ENCODE measurements around the gene CPN1.

Gene CPN1

DNA sequence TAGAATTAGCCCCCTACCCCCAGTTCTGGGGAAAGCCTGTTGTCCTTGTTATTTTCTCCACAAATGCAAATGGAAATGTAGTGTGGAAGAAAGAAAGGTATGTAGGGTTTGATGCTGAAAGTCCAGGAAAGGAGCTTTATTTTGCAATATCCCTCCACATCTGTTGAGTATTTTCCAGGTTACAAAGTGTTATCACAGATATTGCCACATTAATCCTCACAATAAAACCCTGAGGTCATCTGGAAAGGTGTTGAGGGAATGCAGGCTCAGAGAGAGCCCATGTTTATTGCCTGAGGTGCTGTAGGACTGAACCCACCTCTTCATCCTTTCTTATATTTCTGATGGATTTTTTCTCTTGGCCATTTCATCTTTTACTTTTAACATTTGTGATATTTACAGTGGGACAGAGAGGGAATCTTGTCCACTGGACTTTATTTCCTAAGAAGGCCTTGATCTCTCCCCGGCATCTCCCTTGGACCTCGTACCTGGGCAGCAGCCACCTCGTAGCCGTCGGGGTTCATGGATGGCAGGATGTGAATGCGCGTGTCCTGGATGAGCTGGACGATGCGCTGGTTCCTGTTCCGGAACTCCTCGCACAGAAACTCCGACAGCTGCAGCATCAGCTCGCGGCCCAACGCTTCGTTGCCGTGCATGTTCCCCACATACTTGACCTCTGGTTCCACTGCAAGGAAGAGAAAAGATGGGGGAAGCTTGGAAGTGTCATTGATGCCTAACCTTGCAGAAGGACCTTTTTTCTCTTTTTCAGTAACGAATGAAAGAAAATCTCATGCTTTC lies 6.0 kb downstream of the CPN1 start:
- no peak for DNase-seq

DNA sequence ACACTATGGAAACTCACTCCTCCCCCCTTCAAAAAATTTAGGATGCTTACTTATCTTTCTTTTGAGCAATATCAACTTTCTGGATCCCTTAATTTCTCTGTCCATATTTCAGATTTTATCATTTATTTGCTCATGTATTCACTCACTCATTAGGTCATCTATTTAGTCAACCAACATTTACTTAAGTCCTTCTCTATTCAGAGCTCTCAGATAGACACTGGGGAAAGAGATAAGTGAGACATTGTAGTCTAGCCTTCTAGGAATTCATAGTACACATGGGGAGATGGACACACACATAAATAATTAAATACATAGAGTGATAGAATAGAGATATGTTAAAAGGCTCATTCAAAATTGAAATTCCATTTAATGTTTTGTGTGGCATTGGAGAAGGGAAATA lies 9.2 kb downstream of the CPN1 start:
- no peak for DNase-seq

DNA sequence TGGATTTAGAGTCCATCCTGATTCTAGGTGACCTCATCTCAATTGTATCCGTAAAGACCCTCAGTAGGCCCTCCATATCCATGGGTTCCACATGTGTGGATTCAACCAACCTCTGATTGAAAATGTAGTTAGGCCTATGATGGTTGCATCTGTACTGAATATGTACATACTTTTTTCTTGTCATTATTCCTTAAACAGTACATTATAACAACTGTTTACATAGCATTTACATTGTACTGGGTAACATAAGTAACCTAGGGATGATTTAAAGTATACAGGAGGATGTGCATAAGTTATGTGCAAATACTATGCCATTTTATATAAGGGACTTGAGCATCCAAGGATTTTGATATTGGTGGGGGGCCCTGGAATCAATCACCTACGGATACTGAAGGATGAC lies 10.1 kb downstream of the CPN1 start:
- DNase-seq = no peak

DNA sequence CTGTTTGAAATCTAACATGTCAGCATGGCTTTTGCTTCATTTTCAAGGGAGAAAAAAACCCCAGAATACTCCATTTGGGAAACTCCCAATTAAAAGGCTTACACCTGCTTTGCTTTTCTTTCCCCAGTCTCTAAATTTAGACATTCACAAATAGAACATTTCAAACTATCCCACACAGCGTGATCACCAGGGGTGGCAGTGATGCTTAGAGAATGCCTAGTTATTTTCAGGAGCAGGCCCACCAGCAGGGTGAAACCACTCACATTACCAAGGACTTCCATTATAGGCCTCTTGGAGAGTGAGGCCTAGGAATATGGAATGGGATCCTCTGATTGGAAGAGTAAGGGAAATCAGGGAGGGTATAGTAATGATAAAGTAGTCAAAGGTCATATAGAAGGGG lies 14.2 kb downstream of the CPN1 start:
- DNase-seq = no peak

DNA sequence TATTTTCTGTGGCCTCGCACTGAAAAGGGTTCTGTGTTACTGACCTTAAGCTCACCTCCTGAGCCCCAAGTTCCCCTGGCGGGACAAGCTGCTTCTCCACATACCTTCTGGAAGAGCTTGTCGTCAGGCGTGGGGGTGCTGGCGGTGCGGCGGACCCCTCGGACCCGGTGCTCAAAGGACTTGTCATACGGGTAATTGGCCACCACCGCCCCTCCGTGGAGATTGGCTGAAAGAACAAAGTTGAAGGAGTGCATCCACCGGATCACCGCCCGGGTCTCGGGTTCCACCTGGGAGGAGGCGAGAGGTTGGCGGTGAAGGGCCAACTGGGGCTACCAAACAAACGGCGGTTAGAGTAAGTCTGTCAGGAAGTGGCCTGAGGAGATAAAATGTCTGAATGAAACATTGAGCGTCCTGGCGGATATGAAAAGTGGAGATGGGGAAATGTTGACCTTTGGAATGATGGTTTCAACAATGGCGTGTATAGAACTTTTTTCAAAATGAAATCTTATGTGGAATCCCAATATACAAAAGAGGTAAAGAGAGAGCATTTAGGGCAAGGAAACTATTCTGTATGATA lies 16.5 kb downstream of the CPN1 start:
- DNase-seq = no peak

DNA sequence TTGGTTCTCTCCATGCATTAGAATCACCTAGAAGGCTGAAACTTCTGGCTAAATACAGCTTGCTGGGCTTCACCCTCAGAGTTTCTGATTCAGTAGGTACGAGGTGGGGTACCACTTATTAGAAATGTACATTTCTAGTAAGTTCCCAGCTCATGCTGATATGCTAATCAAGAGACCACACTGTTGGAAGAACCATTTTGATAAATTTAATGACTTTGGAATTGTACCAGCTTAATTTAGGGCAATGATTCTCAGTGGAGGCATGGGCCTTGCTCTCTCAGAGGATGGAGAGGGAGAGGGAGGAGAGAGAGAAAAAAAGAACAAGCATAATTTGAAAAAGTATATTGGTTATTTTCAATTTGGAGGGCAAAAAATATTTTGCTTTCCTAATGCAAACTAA lies 20.3 kb downstream of the CPN1 start:
- DNase-seq = no peak

DNA sequence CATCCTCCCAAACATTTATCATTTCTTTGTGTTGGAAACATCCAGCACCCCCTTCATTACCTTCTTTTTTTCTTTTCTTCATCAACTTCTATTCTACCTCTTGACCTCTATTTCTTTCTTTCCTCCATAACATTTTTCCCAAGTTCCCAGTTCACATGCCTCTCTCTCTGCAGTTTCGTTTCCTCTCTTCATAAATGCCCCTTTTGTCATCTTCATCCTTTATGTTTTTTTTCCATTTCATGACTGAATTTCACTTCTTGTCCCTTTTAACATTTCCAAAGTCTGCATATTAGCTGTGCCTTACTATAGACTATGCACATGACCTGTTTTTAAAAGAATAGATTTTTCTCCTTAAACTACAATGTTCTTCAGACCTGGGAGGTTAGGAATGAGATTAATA lies 23.7 kb downstream of the CPN1 start:
- DNase-seq = no peak

DNA sequence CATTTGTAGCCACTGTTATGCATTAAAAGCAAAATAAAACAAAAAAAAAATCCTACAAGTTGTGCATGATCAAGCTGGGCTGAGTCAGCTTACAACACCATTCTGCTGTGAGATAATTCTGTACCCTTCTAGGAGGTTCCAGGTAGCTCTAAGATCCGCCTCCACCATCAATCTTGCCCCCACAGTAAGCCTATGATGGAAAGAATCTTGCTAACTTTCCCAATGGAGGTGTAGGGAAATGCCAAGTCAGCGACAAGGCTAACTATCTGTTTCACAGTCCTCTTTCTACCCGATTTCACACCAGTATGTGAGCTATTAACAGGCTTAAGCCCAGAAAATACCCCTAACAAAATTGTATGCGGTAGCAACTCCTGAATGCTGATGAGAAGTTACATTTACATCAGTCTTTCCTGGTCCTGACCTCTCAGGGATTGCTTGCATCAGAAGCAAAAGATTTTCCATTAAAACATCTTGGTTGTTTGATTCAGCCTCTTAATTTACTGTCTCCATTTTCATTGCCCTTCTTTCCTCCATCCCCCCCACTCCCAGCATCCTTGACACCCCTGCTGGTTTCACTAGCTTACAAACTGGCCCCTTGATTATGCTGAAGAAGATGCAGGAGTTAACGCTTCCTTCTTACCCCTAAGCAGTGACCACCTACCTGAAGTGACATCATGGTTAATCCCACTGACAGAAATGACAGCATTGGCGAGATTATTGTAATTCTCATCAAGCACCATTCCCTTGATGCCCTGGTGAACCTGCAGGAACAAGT lies 27.8 kb downstream of the CPN1 start:
- no peak for DNase-seq

DNA sequence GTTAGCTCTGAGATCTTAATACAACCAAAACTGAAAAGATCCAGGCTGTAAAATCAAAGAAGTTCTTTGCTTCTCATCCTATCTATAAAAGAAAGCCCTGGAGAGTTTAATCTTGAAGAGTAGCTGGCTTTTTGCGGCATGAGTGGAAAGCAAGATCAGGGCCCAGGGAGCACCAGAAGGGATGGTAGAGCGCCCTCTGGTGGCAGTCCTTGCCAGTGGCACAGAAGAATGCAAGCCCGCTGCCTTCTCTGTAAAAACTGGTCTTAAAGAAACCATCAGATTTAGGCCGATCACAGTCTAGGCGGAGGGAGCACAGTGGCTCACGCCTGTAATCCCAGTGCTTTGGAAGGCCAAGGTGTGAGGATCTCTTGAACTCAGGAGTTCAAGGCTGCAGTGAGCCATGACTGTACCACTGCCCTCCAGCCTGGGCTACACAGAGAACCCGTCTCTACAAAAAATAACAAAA lies 35.6 kb downstream of the CPN1 start:
- DNase-seq = peak; percentile 66

DNA sequence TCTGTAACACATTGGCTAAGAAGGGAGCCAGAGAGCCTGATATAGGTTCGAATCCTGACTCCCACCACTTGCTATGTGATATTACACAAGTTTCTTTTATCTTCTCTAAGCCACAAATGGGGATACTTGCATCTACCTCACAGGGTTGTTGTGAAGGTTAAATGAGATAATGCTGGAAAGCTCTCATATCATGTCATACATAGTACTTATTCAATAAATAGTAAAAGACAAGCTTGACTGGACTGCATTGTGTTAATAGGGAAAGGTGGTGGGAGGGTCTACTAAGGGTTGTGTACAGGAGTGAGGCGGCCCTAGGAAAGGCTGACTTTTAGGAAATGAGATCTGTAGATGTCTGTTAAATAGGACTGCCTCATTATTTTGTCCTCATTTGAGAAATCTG lies 36.1 kb downstream of the CPN1 start:
- no peak for DNase-seq

DNA sequence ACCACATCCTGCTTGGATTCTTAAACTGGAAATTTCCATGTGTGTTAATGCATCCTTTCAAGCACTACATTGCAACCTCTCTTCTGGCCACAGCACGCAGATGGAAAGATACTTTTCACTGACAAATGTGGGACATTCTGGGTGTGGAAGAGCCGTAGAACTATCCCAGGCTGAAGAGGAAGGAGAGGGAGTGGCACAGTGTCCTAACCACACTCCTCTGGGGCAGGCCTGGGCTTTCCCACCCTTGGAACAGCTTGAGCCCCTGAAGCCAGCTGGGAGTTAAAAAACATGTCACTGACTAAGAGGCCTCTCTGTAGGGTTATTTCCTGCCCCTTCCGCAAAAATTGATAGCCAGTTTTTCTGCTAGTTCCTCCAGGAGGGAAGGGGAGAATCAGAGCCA lies 37.9 kb downstream of the CPN1 start:
- no peak for DNase-seq

DNA sequence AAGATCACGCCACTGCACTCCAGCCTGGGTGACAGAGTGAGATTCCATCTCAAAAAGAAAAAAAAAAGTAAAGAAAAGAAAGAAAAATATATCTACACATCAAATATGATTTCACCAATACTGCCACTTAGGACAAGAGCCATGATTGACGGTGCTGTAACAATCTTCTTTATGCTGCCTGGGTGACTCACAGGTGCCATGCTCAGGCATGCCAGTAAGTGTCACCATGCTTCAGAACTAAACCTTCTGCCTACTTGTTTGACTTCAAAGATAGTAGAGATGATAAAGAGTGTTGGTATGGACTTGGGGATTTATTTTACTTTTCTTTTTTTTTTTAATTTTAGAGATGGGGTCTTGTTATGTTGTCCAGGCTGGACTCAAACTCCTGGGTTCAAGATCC lies 38.3 kb downstream of the CPN1 start:
- DNase-seq = no peak

DNA sequence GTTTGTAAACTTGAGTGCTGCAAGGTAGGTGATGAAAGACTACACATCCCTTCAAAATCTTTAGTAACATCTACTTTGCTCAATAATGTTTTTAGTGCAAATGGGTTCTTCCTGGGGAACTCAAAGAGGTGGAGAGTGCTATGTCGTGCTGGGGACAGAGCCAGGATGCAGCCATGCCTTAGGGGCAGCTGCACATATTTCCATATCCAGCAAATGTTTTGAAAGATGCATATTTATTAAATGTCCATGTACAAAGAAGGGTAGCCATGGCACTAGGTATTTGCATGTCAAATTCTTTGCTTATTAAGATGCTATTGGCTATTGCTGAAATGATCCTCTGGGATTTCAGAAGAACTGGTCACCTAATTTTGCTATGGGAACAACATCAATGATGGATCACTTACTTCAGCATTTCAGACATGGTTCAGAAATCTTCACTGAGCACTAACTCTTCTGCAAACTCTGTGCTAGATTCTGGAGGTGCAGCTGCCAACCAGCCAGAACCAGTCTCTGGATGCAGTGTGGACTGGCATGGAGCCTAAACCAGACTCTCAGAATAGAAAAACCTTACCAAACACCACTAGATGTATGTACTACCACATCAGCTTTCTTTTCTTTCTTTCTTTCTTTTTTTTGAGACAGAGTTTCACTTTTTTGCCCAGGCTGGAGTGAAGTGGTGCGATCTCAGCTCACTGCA lies 40.2 kb downstream of the CPN1 start:
- no peak for DNase-seq

DNA sequence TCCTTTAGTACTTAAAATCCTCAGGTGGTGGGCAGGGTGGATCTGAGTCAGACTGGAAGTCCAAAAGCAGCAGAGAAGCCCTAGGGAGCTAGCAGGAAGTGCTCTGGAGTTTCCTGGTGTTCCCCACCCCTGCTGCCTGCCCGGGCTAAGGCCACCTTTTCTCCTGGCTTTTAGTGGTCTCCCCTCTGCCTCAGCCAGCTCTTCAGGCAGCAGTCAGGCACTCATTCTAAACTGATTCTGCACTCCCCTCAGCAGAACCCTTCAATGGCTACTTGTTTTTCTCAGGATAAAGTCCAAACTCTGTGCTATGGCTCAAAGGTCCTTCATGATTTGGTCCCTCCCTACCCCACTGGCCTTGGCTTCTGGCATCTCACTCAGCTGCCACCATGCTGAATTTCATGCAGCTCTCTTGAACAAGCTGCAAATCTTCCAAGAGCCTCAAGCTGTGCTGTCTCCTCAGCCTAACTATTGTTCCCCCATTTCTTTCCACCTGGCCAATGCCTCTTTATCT lies 43.1 kb downstream of the CPN1 start:
- no peak for DNase-seq

DNA sequence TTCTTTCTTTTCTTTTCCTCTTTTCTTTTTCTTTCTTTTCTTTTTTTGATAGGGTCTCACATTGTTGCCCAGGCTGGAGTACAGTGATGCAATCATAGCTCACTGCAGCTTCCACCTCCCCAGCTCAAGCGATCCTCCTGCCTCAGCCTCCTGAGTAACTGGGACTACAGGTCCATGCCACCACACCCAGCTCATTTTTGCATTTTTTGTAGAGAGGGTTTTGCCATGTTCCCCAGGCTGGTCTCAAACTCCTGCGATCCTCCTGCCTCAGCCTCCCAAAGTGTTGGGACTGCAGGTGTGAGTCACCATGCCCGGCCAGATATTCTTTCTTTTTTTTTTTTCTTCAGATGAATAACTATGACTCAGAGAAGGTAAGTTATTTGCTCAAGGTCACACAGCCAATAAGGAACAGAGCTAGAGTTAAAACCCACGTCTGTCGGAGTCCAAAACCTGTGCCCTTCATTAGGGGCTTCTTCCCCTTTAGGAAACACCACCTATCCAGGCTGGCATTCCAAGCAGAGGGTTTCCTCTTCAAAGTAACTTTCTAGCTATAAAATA lies 43.8 kb downstream of the CPN1 start:
- no peak for DNase-seq

DNA sequence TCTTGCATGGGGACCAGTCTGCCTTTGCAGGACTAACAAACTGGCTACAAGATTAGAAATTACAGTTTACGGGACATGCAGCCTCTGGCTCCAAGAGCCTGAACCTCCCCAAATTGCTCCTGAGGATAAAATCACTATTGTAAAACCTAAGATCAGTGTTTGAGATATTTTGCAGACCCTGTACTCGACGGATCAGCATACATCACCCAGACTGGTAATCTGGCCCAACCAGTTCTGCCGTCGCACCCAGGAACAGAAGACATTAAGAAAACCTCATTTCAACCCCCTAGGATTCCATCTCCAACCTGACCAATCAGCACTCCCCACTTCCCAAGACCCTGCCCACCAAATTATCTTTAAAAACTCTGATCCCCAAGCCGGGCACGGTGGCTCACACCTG lies 44.8 kb downstream of the CPN1 start:
- DNase-seq = no peak

DNA sequence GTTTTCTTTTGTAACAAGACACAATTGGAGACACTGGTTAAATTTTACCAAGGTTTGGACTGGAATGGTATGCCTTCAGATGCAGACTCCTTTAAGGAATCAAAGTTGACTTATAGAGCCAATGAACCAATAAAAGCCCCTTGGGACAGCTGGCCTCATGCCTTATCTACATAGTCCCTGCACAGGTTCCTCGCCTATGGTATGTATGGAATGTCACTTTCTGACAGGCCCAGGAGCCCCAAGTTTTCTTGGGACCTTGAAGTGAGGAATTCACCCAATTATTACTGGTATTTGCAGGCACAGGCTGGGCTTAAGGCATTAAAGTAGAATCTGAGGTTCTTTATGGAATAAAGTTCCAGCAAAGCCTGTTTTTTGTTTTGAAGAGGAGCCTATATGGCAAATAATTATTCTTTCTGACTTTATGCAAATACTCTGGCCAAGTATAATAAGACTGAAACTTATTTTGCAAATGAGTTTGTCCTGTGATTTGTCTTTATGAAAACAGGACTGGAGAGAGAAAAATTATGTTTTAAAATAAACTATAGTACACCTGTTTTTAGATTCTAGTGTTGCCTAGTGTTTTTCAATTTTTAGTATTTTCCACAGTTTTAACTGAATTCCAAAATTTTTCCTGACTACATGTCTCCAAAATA lies 47.8 kb downstream of the CPN1 start:
- no peak for DNase-seq

DNA sequence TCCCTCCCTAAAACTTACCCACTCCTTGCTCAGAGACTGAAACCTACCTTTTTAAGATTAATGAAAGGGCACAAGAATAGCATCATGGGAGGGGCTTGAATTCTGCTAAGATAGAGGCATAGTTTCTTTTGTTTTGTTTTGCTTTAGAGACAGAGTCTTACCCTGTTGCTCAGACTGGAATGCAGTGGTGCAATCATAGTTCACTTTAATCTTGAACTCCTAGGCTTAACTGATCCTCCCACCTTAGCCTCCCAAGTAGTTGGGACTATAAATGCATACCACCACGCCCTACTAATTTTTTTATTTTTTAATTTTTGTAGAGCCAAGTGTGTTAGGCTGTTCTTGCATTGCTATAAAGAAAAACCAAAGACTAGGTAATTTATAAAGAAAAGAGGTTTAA lies 54.3 kb downstream of the CPN1 start:
- DNase-seq = no peak

DNA sequence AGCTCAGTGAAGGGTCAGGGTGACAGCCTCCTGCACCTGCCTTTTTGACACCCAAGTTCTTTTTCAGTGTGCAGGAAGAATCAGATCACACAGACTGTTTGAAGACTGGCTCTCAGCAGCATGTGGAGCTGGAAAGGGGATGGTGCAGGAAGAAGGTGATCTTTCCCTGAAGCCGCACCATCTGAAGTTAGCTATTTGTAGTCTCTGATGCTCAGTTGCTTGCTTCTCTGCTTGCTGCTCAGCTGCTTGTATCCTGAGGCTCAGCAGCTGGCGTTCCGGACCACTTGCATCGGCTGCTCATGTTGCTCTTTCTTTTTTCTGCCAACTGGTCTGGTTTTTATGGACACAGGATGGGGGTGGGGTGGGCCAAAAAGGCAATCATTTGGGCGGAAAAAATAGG lies 56.1 kb downstream of the CPN1 start:
- peak; percentile 77 for DNase-seq

DNA sequence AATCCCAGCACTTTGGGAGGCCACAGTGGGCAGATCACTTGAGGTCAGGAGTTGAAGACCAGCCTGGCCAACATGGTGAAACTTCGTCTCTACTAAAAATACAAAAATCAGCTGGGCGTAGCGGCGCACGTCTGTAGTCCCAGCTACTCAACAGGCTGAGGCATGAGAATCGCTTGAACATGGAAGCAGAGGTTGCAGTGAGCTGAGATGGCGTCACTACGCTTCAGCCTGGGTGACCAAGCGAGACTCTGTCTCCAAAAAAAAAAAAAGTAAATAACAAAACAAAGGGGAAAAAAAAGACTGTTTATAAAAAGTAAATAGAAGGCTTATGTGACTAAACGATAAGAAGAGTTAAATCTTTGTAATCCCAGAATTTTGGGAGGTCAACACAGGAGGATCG lies 56.9 kb downstream of the CPN1 start:
- DNase-seq = no peak

DNA sequence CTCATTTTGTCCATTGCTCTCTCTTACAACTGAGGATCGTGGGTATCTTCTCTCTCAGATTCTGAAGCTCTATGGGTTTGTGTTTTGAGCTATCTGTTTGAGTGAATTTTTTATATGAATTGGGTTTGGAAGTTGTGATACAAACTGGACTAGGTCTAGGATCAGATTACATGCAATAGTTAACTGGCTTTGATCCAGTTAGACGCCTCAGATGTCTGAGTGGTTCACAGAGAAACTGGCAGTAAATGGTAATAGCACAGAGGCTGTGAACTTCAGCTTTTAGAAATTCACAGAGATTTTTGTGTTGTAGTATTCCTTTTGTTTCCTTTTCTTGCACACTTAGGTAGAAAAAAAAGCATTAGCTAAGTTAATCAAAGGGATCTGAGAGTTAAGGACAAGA lies 59.3 kb downstream of the CPN1 start:
- DNase-seq = peak; percentile 5

DNA sequence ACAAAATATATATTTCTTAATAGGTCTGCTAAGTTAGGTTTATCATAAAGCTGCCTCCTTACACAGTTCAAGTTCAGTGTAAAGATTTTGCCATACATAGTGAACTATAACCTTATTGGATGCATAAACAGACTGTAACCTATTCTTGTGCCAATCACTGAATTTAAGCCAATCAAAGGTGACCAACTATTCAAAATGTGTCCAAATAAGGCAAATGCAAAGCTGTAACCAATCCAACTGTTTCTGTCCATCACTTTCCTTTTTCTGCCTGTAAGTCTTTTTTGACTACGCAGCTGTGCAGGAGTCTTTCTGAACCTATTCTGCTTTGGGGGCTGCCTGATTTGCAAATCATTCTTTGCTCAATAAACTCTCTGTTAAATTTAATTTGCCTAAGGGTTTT lies 60.3 kb downstream of the CPN1 start:
- DNase-seq = peak; percentile 41

DNA sequence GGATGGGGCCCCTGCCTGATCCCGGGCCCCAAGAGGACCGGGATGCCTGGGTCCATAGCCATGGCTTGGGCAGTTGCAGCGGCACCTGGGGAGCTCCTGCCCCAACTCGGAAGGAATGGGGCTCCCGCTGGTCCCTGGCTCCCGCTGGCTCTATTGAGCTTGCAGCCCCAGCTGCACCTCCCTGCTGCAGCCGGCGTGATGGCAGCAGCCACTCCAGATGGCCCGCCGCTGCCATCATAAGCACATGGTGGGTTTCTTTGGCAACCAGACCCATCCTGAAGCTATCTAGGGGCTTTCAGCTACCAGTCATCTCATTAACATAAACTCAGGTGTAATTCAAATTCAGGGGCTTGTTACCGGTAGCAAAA lies 60.8 kb downstream of the CPN1 start:
- peak; percentile 52 for DNase-seq
